Prostate gland (tissue), 2 donors: Measurements from ENCODE around the gene TCIRG1. TPM values are rescaled to one million over a fixed set of nuclear protein-coding genes. Genes with fewer than 3 reads are reported as not detected.

Source experiments
- DNase-seq: peaks from one replicate; pipeline ENCODE4 v3.0.0-alpha.2; 2019; ENCODE audit warnings: low spot score
- H3K27ac ChIP-seq, 2 donors: fragments of 200-600 bp; sonication (generic); 2 replicates each; pipeline ENCODE4 v1.5.1; 2017 to 2019
- H3K27me3 ChIP-seq: fragments of 200-600 bp; sonication (generic); replicated peaks from 2 replicates; pipeline ENCODE4 v1.5.1; 2019; ENCODE audit not compliant: insufficient read depth
- H3K36me3 ChIP-seq, 2 donors: fragments of 200-600 bp; sonication (generic); 1 replicate in 1 of 2; 2 replicates in 1 of 2; pipeline versions ENCODE4 v1.5.1 to v1.8.1; 2017 to 2019
- H3K4me1 ChIP-seq: fragments of 200-600 bp; sonication (generic); replicated peaks from 2 replicates; pipeline ENCODE4 v1.5.1; 2019
- H3K4me3 ChIP-seq, 2 donors: fragments of 200-600 bp; sonication (generic); 2 replicates each; pipeline ENCODE4 v1.5.1; 2017 to 2019
- H3K9me3 ChIP-seq: fragments of 200-600 bp; sonication (generic); 2 replicates; pipeline ENCODE4 v1.5.1; 2017
- CTCF ChIP-seq, 4 experiments: fragments of 200-600 bp in 2 of 4; fragments of 450-650 bp in 2 of 4; sonication (generic) in 2 of 4; IDR thresholded peaks; 1 replicate in 3 of 4; 2 replicates in 1 of 4; pipeline ENCODE4 v1.5.1; 2016 to 2019; ENCODE audit warnings: antibody characterized with exemption in 4 of 4, mild to moderate bottlenecking in 2 of 4, moderate library complexity in 2 of 4
- POLR2A ChIP-seq: fragments of 450-650 bp; IDR thresholded peaks from one replicate; pipeline ENCODE4 v1.6.1; 2016; ENCODE audit warnings: antibody characterized with exemption, mild to moderate bottlenecking
- POLR2AphosphoS5 ChIP-seq: sonication (generic); formaldehyde crosslinking; IDR thresholded peaks from one replicate; pipeline ENCODE4 v1.6.1; 2017; ENCODE audit warnings: antibody characterized with exemption
- WGBS: methylation state at CpG from one replicate; pipeline ENCODE4 v1.1.5; 2018; 5-methylcytosine and 5-hydroxymethylcytosine counted together
- intact Hi-C: fragments of 100-400 bp; cut with DNase I; formaldehyde crosslinking; loops from one replicate; pipeline ENCODE4 v1.14.2; 2022
- total RNA-seq, 2 donors: library from RNA; depleted of rRNA; stranded (reverse); fragments of >200 nt; gene quantifications; one replicate each; pipeline ENCODE4 v1.1.0, GENCODE V29; 2016

TCIRG1 gene
- total RNA-seq, 2 donors from 2014 or later = 114 to 118 TPM

GRCh38 chr11:68043029-68043348 lies 4.2 kb downstream of the TCIRG1 start:
- Histone ChIP-seq H3K27me3 (no peaks in the 10 kb centered on the region), H3K9me3 (no peaks in the 10 kb centered on the region), H3K4me1 (peaks cover 10% of the 10 kb centered on the region), H3K4me3 (no peak overlapping the region), H3K36me3 (peaks cover 0 to 12% of the 10 kb centered on the region in 2 donors), H3K27ac (peak overlapping the region; percentile 58 to 65)
- WGBS = 71% methylated on average over 3 of the region's 8 CpGs
- intact Hi-C loops = loop anchor here (5.0 kb wide), 1 partner anchor 164 kb away; no protein-coding TSS in a partner anchor
- TF ChIP-seq CTCF (IDR thresholded peaks at IDR 0.05) (no peak), POLR2A (no peak), POLR2AphosphoS5 (no peak)
- no peak for DNase-seq

GRCh38 chr11:68043349-68044144 lies 4.7 kb downstream of the TCIRG1 start:
- 71% methylated on average over 36 of the region's 36 CpGs for WGBS
- Histone ChIP-seq H3K4me3 (no peak overlapping the region), H3K27ac (peak overlapping the region; percentile 58 to 65), H3K27me3 (no peaks in the 10 kb centered on the region), H3K36me3 (peaks cover 0 to 12% of the 10 kb centered on the region in 2 donors), H3K9me3 (no peaks in the 10 kb centered on the region), H3K4me1 (peaks cover 4% of the 10 kb centered on the region)
- intact Hi-C loops = loop anchor here (5.0 kb wide), 1 partner anchor 164 kb away; no protein-coding TSS in a partner anchor
- no peak for DNase-seq
- TF ChIP-seq POLR2A (no peak), POLR2AphosphoS5 (no peak), CTCF (IDR thresholded peaks at IDR 0.05) (no peak)

GRCh38 chr11:68044145-68044813 lies 5.5 kb downstream of the TCIRG1 start:
- WGBS = 82% methylated on average over 24 of the region's 24 CpGs
- Histone ChIP-seq H3K36me3 (peaks cover 0 to 12% of the 10 kb centered on the region in 2 donors), H3K4me1 (peaks cover 3% of the 10 kb centered on the region), H3K4me3 (no peak overlapping the region), H3K9me3 (no peaks in the 10 kb centered on the region), H3K27me3 (no peaks in the 10 kb centered on the region), H3K27ac (no peak overlapping the region)
- intact Hi-C loops = loop anchor here (5.0 kb wide), 1 partner anchor 163 kb away; no protein-coding TSS in a partner anchor
- no peak for DNase-seq
- no peak for TF ChIP-seq POLR2AphosphoS5
- TF ChIP-seq CTCF (IDR thresholded peaks at IDR 0.05) = no peak
- TF ChIP-seq POLR2A = no peak

- H3K9me3 ChIP-seq = no peaks in the 10 kb centered on the region
- WGBS = 86% methylated on average over 17 of the region's 18 CpGs
- intact Hi-C loops = loop anchor here (5.0 kb wide), 1 partner anchor 162 kb away; no protein-coding TSS in a partner anchor
Measured at GRCh38 chr11:68044898-68045351, 6.1 kb downstream of the TCIRG1 start.

More at GRCh38 chr11:68044898-68045351, 6.1 kb downstream of the TCIRG1 start:
- Histone ChIP-seq H3K27ac (no peak overlapping the region), H3K36me3 (peaks cover 0 to 12% of the 10 kb centered on the region in 2 donors), H3K4me1 (peaks cover 3% of the 10 kb centered on the region), H3K4me3 (no peak overlapping the region), H3K27me3 (no peaks in the 10 kb centered on the region)
- TF ChIP-seq POLR2A = no peak
- TF ChIP-seq CTCF (IDR thresholded peaks at IDR 0.05) = no peak
- no peak for TF ChIP-seq POLR2AphosphoS5
- DNase-seq = no peak
